Neural progenitor cell (in vitro differentiated cells): ENCODE measurements around the gene CFAP157. TPM values are rescaled to one million over a fixed set of nuclear protein-coding genes. Genes with fewer than 3 reads are reported as not detected.

Experiments used
- DNase-seq: peaks from one replicate; pipeline ENCODE4 v3.0.0-alpha.2; 2016; ENCODE audit warnings: low spot score
- H2AFZ ChIP-seq: fragments of 200-600 bp; sonication (generic); replicated peaks from 2 replicates; pipeline ENCODE4 v1.6.1; 2016; ENCODE audit warnings: antibody characterized with exemption
- H3F3A ChIP-seq: fragments of 200-600 bp; sonication (generic); 2 replicates; pipeline ENCODE4 v1.6.1; 2016; ENCODE audit warnings: antibody characterized with exemption, low read depth
- H3K27ac ChIP-seq: fragments of 200-600 bp; sonication (generic); 2 replicates; pipeline ENCODE4 v1.5.1; 2016; ENCODE audit warnings: mild to moderate bottlenecking
- H3K27me3 ChIP-seq: fragments of 200-600 bp; sonication (generic); 2 replicates; pipeline ENCODE4 v1.6.1; 2016; ENCODE audit warnings: mild to moderate bottlenecking, moderate library complexity
- H3K36me3 ChIP-seq: fragments of 200-600 bp; sonication (generic); 2 replicates; pipeline ENCODE4 v1.5.1; 2016
- H3K4me1 ChIP-seq: fragments of 200-600 bp; sonication (generic); 2 replicates; pipeline ENCODE4 v1.6.1; 2016; ENCODE audit warnings: mixed run types
- H3K4me2 ChIP-seq: fragments of 200-600 bp; sonication (generic); 2 replicates; pipeline ENCODE4 v1.6.1; 2016
- H3K4me3 ChIP-seq: fragments of 200-600 bp; sonication (generic); 2 replicates; pipeline ENCODE4 v1.5.1; 2016
- H3K79me2 ChIP-seq: fragments of 200-600 bp; sonication (generic); 2 replicates; pipeline ENCODE4 v1.6.1; 2016; ENCODE audit warnings: low read depth
- H3K9ac ChIP-seq: fragments of 200-600 bp; sonication (generic); 2 replicates; pipeline ENCODE4 v1.6.1; 2016
- H3K9me3 ChIP-seq: fragments of 200-600 bp; sonication (generic); 2 replicates; pipeline ENCODE4 v1.5.1; 2016; ENCODE audit warnings: low read depth
- H4K20me1 ChIP-seq: fragments of 200-600 bp; sonication (generic); 2 replicates; pipeline ENCODE4 v1.6.1; 2016; ENCODE audit warnings: low read depth
- H3K27ac Mint-ChIP-seq: 3 replicates; pipeline ENCODE4 v1.8.0; 2021; ENCODE audit warnings: mixed read lengths
- H3K27me3 Mint-ChIP-seq: 2 replicates; pipeline ENCODE4 v1.8.0; 2022; ENCODE audit warnings: low read depth, mild to moderate bottlenecking, inconsistent platforms, moderate library complexity, mixed read lengths; ENCODE audit not compliant: insufficient read depth
- H3K36me3 Mint-ChIP-seq: 3 replicates; pipeline ENCODE4 v1.8.0; 2021; ENCODE audit warnings: mixed read lengths
- H3K4me1 Mint-ChIP-seq: 3 replicates; pipeline ENCODE4 v1.8.0; 2021; ENCODE audit warnings: mixed read lengths
- H3K4me3 Mint-ChIP-seq: 3 replicates; pipeline ENCODE4 v1.8.0; 2021; ENCODE audit warnings: mild to moderate bottlenecking, moderate library complexity, mixed read lengths
- H3K9me3 Mint-ChIP-seq: 3 replicates; pipeline ENCODE4 v1.8.0; 2020; ENCODE audit warnings: mixed read lengths
- CTCF ChIP-seq: fragments of 200-600 bp; sonication (generic); IDR thresholded peaks from 2 replicates; pipeline ENCODE4 v1.5.1; 2017; ENCODE audit warnings: antibody characterized with exemption, mild to moderate bottlenecking
- EZH2 ChIP-seq: fragments of 200-600 bp; sonication (generic); IDR thresholded peaks from 2 replicates; pipeline ENCODE4 v1.6.1; 2017; ENCODE audit warnings: antibody characterized with exemption, mild to moderate bottlenecking, moderate library complexity
- EZH2phosphoT487 ChIP-seq: fragments of 200-600 bp; sonication (generic); IDR thresholded peaks from 2 replicates; pipeline ENCODE4 v1.6.1; 2017; ENCODE audit warnings: antibody characterized with exemption
- total RNA-seq: library from RNA; depleted of rRNA; stranded (reverse); fragments of >200 nt; gene quantifications from 2 replicates; pipeline ENCODE4 v1.2.3, GENCODE V29; 2015; ENCODE audit warnings: low replicate concordance

Gene CFAP157
- total RNA-seq, 1 donor from 2014 or later = not detected

GRCh38 chr9:127761491-127761956 lies 54.7 kb downstream of the CFAP157 start:
- H3K4me3 Mint-ChIP-seq = no peak overlapping the region
- H3K27ac Mint-ChIP-seq = no peak overlapping the region
- no peaks in the 10 kb centered on the region for H3K9me3 ChIP-seq
- H3K9me3 Mint-ChIP-seq = no peaks in the 10 kb centered on the region
- H2AFZ ChIP-seq = no peak overlapping the region
- no peaks in the 10 kb centered on the region for H3K36me3 Mint-ChIP-seq
- no peaks in the 10 kb centered on the region for H3F3A ChIP-seq
- TF ChIP-seq EZH2 (no peak), EZH2phosphoT487 (no peak), CTCF (no peak)
- H3K9ac ChIP-seq = no peak overlapping the region
- no peak overlapping the region for H3K4me2 ChIP-seq
- peak; percentile 36 for DNase-seq
- no peaks in the 10 kb centered on the region for H4K20me1 ChIP-seq
- H3K4me1 ChIP-seq = peaks cover 10% of the 10 kb centered on the region
- peaks cover 21% of the 10 kb centered on the region for H3K27me3 Mint-ChIP-seq
- peaks cover 4% of the 10 kb centered on the region for H3K27me3 ChIP-seq
- no peak overlapping the region for H3K4me3 ChIP-seq
- no peaks in the 10 kb centered on the region for H3K79me2 ChIP-seq
- H3K4me1 Mint-ChIP-seq = peaks cover 28% of the 10 kb centered on the region
- no peak overlapping the region for H3K27ac ChIP-seq
- no peaks in the 10 kb centered on the region for H3K36me3 ChIP-seq

GRCh38 chr9:127762111-127762676 lies 55.4 kb downstream of the CFAP157 start:
- Histone ChIP-seq H3F3A (no peaks in the 10 kb centered on the region), H3K4me1 (peaks cover 10% of the 10 kb centered on the region), H3K9me3 (no peaks in the 10 kb centered on the region), H3K27ac (no peak overlapping the region), H2AFZ (peak overlapping the region; percentile 50), H3K4me3 (no peak overlapping the region), H3K36me3 (no peaks in the 10 kb centered on the region), H4K20me1 (no peaks in the 10 kb centered on the region), H3K79me2 (no peaks in the 10 kb centered on the region), H3K4me2 (no peak overlapping the region), H3K9ac (no peak overlapping the region), H3K27me3 (no peaks in the 10 kb centered on the region)
- Mint-ChIP-seq H3K4me3 (peak overlapping the region; percentile 62), H3K27ac (no peak overlapping the region), H3K9me3 (no peaks in the 10 kb centered on the region), H3K27me3 (peaks cover 21% of the 10 kb centered on the region), H3K36me3 (no peaks in the 10 kb centered on the region), H3K4me1 (peaks cover 30% of the 10 kb centered on the region)
- TF ChIP-seq CTCF = no peak
- no peak for TF ChIP-seq EZH2
- TF ChIP-seq EZH2phosphoT487 = no peak
- DNase-seq = no peak

- peak overlapping the region; percentile 57 for H2AFZ ChIP-seq
- Mint-ChIP-seq H3K4me1 (peaks cover 42% of the 10 kb centered on the region), H3K9me3 (no peaks in the 10 kb centered on the region), H3K36me3 (no peaks in the 10 kb centered on the region), H3K27me3 (peaks cover 20% of the 10 kb centered on the region), H3K27ac (peak overlapping the region; percentile 88), H3K4me3 (no peak overlapping the region)
- H3K4me3 ChIP-seq = no peak overlapping the region
- no peak for TF ChIP-seq EZH2
- TF ChIP-seq EZH2phosphoT487 = no peak
- TF ChIP-seq CTCF = peak; percentile 60
- H3K27me3 ChIP-seq = no peaks in the 10 kb centered on the region
- no peaks in the 10 kb centered on the region for H3K79me2 ChIP-seq
- no peak overlapping the region for H3K4me2 ChIP-seq
- H3K9ac ChIP-seq = no peak overlapping the region
- DNase-seq = peak; percentile 77
- H4K20me1 ChIP-seq = no peaks in the 10 kb centered on the region
- no peak overlapping the region for H3K27ac ChIP-seq
- no peaks in the 10 kb centered on the region for H3F3A ChIP-seq
- no peaks in the 10 kb centered on the region for H3K36me3 ChIP-seq
- H3K9me3 ChIP-seq = no peaks in the 10 kb centered on the region
- H3K4me1 ChIP-seq = peaks cover 10% of the 10 kb centered on the region
These were observed 57.2 kb downstream of the CFAP157 start for GRCh38 chr9:127763918-127764384.
